K562 (cell line): ENCODE measurements around the gene SSH3. TPM values are rescaled to one million over a fixed set of nuclear protein-coding genes. Genes with fewer than 3 reads are reported as not detected.

Experiments used
- ATAC-seq: fragments of 200-7000 bp; cut with Tn5 transposase; 3 replicates; pipeline ENCODE4 v1.9.1; 2020; ENCODE audit warnings: moderate library complexity
- BruUV-seq: library from RNA; stranded (reverse); fragments of 400-500 nt; replicated peaks from 2 replicates; lab custom pipeline; 2021; lab: Mats Ljungman, UMichigan
- CTCF ChIA-PET: fragments of 300-600 bp; formaldehyde crosslinking; extraction: SDS; loops from one replicate; lab custom pipeline; 2021; ENCODE audit warnings: low intra/inter-chr PET ratio; lab: Yijun Ruan, JAX
- POLR2A ChIA-PET: fragments of 300-600, 350-650 bp; sonication (Branson Sonifier 250); formaldehyde crosslinking; extraction: SDS; loops from one replicate; lab custom pipeline; 2021; ENCODE audit warnings: antibody characterized with exemption, inconsistent platforms; lab: Yijun Ruan, JAX
- DNase-seq, 4 experiments: peaks; one replicate each; pipeline versions ENCODE4 v3.0.0 to v3.0.0-alpha.2; 2011 to 2018; ENCODE audit warnings: low spot score in 3 of 4, mixed read lengths in 3 of 4; ENCODE audit errors: extremely low read depth in 1 of 4
- FAIRE-seq: peaks from 2 replicates; lab custom pipeline; 2011; peaks lifted over from hg19 to GRCh38; lab: Jason Lieb, UNC
- H2AFZ ChIP-seq: 2 replicates; pipeline ENCODE4 v1.6.0; 2011; ENCODE audit warnings: low read depth, low read length, control low read depth, inconsistent platforms
- H3K27ac ChIP-seq: fragments of 200-600 bp; 3 replicates; pipeline ENCODE4 v1.8.0; 2011; ENCODE audit warnings: low read depth, mild to moderate bottlenecking, control low read depth, inconsistent platforms, low read length, moderate library complexity, mixed read lengths; ENCODE audit errors: extremely low read depth
- H3K27me3 ChIP-seq, 2 experiments: fragments of 300-600 bp in 1 of 2; 2 replicates in 1 of 2; 3 replicates in 1 of 2; pipeline versions ENCODE4 v1.6.0 to v1.8.0; 2011; ENCODE audit warnings: inconsistent platforms in 2 of 2, low read length in 2 of 2, mild to moderate bottlenecking in 1 of 2, mixed read lengths in 1 of 2, moderate library complexity in 1 of 2; ENCODE audit not compliant: control insufficient read depth in 2 of 2, insufficient read depth in 2 of 2
- H3K36me3 ChIP-seq: fragments of 300-600 bp; 3 replicates; pipeline ENCODE4 v1.8.0; 2011; ENCODE audit warnings: mild to moderate bottlenecking, low read length, inconsistent platforms; ENCODE audit not compliant: control insufficient read depth, insufficient read depth
- H3K4me1 ChIP-seq, 2 experiments: fragments of 200-600 bp in 1 of 2; replicated peaks in 1 of 2; 2 replicates in 1 of 2; 3 replicates in 1 of 2; pipeline versions ENCODE4 v1.5.1 to v1.8.0; 2011; ENCODE audit warnings: inconsistent platforms in 2 of 2, low read length in 2 of 2, mild to moderate bottlenecking in 1 of 2, mixed read lengths in 1 of 2, moderate library complexity in 1 of 2; ENCODE audit not compliant: control insufficient read depth in 2 of 2, insufficient read depth in 2 of 2
- H3K4me2 ChIP-seq: 2 replicates; pipeline ENCODE4 v1.6.1; 2011; ENCODE audit warnings: low read length, control low read depth, inconsistent platforms, mixed read lengths; ENCODE audit not compliant: insufficient read depth
- H3K4me3 ChIP-seq: fragments of 200-600 bp; sonication (generic), shearing (Covaris generic); 2 replicates; pipeline ENCODE4 v1.5.1; 2016; ENCODE audit warnings: control low read depth, inconsistent platforms
- H3K79me2 ChIP-seq: fragments of 200-600 bp; 3 replicates; pipeline ENCODE4 v1.8.0; 2011; ENCODE audit warnings: low read length, inconsistent platforms; ENCODE audit not compliant: control insufficient read depth, insufficient read depth
- H3K9ac ChIP-seq, 2 experiments: 2 replicates each; pipeline versions ENCODE4 v1.6.0 to v1.6.1; 2011; ENCODE audit warnings: low read depth in 2 of 2, low read length in 2 of 2, control low read depth in 1 of 2, inconsistent platforms in 1 of 2, mild to moderate bottlenecking in 1 of 2, mixed read lengths in 1 of 2; ENCODE audit not compliant: insufficient read depth in 1 of 2
- H3K9me1 ChIP-seq: one replicate; pipeline ENCODE4 v1.6.0; 2011; ENCODE audit warnings: inconsistent platforms, mild to moderate bottlenecking, low read length, moderate library complexity; ENCODE audit not compliant: control insufficient read depth, insufficient read depth
- H3K9me3 ChIP-seq: replicated peaks from 2 replicates; pipeline ENCODE4 v1.5.1; 2011; ENCODE audit warnings: low read depth, low read length, inconsistent platforms; ENCODE audit not compliant: control insufficient read depth, insufficient read depth
- H4K20me1 ChIP-seq: replicated peaks from 2 replicates; pipeline ENCODE4 v1.6.1; 2011; ENCODE audit warnings: low read length, inconsistent platforms, mixed read lengths; ENCODE audit not compliant: control insufficient read depth, insufficient read depth
- NFRKB ChIP-seq: fragments of 450-650 bp; IDR thresholded peaks from 2 replicates; pipeline ENCODE4 v1.6.1; 2016; ENCODE audit warnings: low read depth
- RBM34 ChIP-seq: fragments of 200-400 bp; formaldehyde crosslinking; IDR thresholded peaks from 2 replicates; pipeline ENCODE4 v1.6.1; 2018; ENCODE audit warnings: low read length, borderline replicate concordance; ENCODE audit not compliant: insufficient read depth
- USF1 ChIP-seq: sonication (generic); formaldehyde crosslinking; IDR thresholded peaks from 2 replicates; pipeline ENCODE4 v1.9.0; 2022; ENCODE audit warnings: mild to moderate bottlenecking, missing genetic modification reagents
- WGBS: fragments of 100-300 bp; shearing (Covaris generic); methylation state at CpG from one replicate; pipeline ENCODE4 v1.1.6; 2016; ENCODE audit warnings: low coverage, mixed read lengths; ENCODE audit not compliant: insufficient coverage; ENCODE audit errors: missing lambda C conversion rate; 5-methylcytosine and 5-hydroxymethylcytosine counted together
- in situ Hi-C: fragments of 300-500 bp; cut with MboI; formaldehyde crosslinking; loops from 4 replicates; pipeline ENCODE4 v1.15.0; 2018; ENCODE audit warnings: inconsistent platforms, mixed read lengths
- intact Hi-C: fragments of 100-400 bp; cut with micrococcal nuclease; formaldehyde crosslinking; loops from 2 replicates; pipeline ENCODE4 v1.14.2; 2022
- polyA plus RNA-seq, 8 experiments: library from polyadenylated mRNA; depleted of rRNA in 4 of 8; stranded (reverse) in 5 of 8; unstranded in 3 of 8; fragments of >200 nt; fragmentation: Nextera tagmentation in 2 of 8; fragmentation: Illumina TruSeq in 1 of 8; extraction: Ambion mirVana in 2 of 8; extraction: Trizol in 1 of 8; gene quantifications; 2 replicates each; pipeline versions ENCODE4 v1.2.1 to v1.2.3, GENCODE V29; 2011 to 2014; ENCODE audit warnings: inconsistent platforms in 1 of 8, missing spikeins in 1 of 8
- total RNA-seq, 7 experiments: library from RNA; depleted of rRNA in 6 of 7; stranded (reverse); fragments of >200 nt in 6 of 7; fragmentation: Illumina TruSeq in 2 of 7; extraction: Trizol in 2 of 7; gene quantifications; 2 replicates each; pipeline versions ENCODE4 v1.2.1 to v1.2.3, GENCODE V29; 2011 to 2021; ENCODE audit warnings: low replicate concordance in 1 of 7
- TF ChIP-seq, protein P1 (sequence below), 2 experiments: IDR thresholded peaks; 2 replicates each; pipeline ENCODE4 v1.6.1; 2011; ENCODE audit warnings: borderline replicate concordance in 1 of 2, control low read depth in 1 of 2, low read depth in 1 of 2, low read length in 1 of 2, mild to moderate bottlenecking in 1 of 2, mixed read lengths in 1 of 2, moderate library complexity in 1 of 2; ENCODE audit not compliant: insufficient read depth in 1 of 2, insufficient read length in 1 of 2, poor library complexity in 1 of 2, severe bottlenecking in 1 of 2; ENCODE audit errors: extremely low read depth in 1 of 2
- TF ChIP-seq, protein P2 (sequence below): IDR thresholded peaks from 3 replicates; pipeline ENCODE4 v1.6.1; 2011; ENCODE audit warnings: borderline replicate concordance, mild to moderate bottlenecking, moderate library complexity; ENCODE audit not compliant: insufficient read length; ENCODE audit errors: extremely low read depth

Gene SSH3
- total and polyA plus RNA-seq, 9 of the 15 experiments (the other 6 are each of a cell fraction or from before 2014, with no cell fraction given) = 0.07 to 1.0 (median 0.24) TPM; not detected in 3

GRCh38 chr11:67323526-67323925 is 20.2 kb downstream of the SSH3 start (continued):
- TF ChIP-seq, protein P1, sequence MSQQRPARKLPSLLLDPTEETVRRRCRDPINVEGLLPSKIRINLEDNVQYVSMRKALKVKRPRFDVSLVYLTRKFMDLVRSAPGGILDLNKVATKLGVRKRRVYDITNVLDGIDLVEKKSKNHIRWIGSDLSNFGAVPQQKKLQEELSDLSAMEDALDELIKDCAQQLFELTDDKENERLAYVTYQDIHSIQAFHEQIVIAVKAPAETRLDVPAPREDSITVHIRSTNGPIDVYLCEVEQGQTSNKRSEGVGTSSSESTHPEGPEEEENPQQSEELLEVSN (IDR thresholded peaks at IDR 0.05; ENCODE audit: borderline replicate concordance in 1 of 2, extremely low read depth in 1 of 2, insufficient read depth in 1 of 2, insufficient read length in 1 of 2, low read depth in 1 of 2, low read length in 1 of 2, poor library complexity in 1 of 2, severe bottlenecking in 1 of 2) = no peak
- no peak for TF ChIP-seq RBM34
- TF ChIP-seq, protein P2, sequence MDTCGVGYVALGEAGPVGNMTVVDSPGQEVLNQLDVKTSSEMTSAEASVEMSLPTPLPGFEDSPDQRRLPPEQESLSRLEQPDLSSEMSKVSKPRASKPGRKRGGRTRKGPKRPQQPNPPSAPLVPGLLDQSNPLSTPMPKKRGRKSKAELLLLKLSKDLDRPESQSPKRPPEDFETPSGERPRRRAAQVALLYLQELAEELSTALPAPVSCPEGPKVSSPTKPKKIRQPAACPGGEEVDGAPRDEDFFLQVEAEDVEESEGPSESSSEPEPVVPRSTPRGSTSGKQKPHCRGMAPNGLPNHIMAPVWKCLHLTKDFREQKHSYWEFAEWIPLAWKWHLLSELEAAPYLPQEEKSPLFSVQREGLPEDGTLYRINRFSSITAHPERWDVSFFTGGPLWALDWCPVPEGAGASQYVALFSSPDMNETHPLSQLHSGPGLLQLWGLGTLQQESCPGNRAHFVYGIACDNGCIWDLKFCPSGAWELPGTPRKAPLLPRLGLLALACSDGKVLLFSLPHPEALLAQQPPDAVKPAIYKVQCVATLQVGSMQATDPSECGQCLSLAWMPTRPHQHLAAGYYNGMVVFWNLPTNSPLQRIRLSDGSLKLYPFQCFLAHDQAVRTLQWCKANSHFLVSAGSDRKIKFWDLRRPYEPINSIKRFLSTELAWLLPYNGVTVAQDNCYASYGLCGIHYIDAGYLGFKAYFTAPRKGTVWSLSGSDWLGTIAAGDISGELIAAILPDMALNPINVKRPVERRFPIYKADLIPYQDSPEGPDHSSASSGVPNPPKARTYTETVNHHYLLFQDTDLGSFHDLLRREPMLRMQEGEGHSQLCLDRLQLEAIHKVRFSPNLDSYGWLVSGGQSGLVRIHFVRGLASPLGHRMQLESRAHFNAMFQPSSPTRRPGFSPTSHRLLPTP = no peak

GRCh38 chr11:67332081-67332691 is 28.9 kb downstream of the SSH3 start:
- no TSS peak for BruUV-seq
- no peak for ATAC-seq
- Histone ChIP-seq H3K9me3 (no peaks in the 10 kb centered on the region), H3K4me1 (no peaks in the 10 kb centered on the region), H2AFZ (no peak overlapping the region), H3K4me3 (no peak overlapping the region), H3K27me3 (no peaks in the 10 kb centered on the region), H3K27ac (no peak overlapping the region), H3K79me2 (no peaks in the 10 kb centered on the region), H3K9ac (no peak overlapping the region), H3K9me1 (no peaks in the 10 kb centered on the region), H4K20me1 (no peaks in the 10 kb centered on the region), H3K4me2 (no peak overlapping the region), H3K36me3 (peaks cover 3% of the 10 kb centered on the region; the same call in 1 of the 3 replicates)
- DNase-seq = no peak
- POLR2A ChIA-PET = interaction anchor here (1.1 kb wide), 1 partner anchor 10 kb away, joined by 3 read pairs; no protein-coding TSS in a partner anchor
- CTCF ChIA-PET = no interaction called here
- intact Hi-C loops = no loop called here
- TF ChIP-seq NFRKB (no peak), USF1 (CRISPR knock-in tag) (no peak)
- in situ Hi-C loops = no loop called here
- 72% methylated on average over 6 of the region's 6 CpGs for WGBS
- FAIRE-seq = no peak
